HG02571 (cell line): ENCODE results near the gene MEIS2.
"Not testable (repeated sequence)": the region's sequence is repeated elsewhere in the genome, so short reads cannot be mapped to it uniquely, and the experiment has no call there.

Source experiments
- ATAC-seq: cut with Tn5 transposase; IDR thresholded peaks from one replicate; pipeline ENCODE4 v1.9.1; 2021; ENCODE audit warnings: mild to moderate bottlenecking, moderate library complexity; ENCODE audit not compliant: unreplicated experiment

MEIS2 gene

GRCh38 chr15:37010595-37010994 is 89.8 kb downstream of the MEIS2 start:
- no peak for ATAC-seq

GRCh38 chr15:37009288-37009687 is 91.1 kb downstream of the MEIS2 start:
- no peak for ATAC-seq

- ATAC-seq, result no peak
These were observed 92.1 kb downstream of the MEIS2 start for GRCh38 chr15:37008205-37008604.

DNA sequence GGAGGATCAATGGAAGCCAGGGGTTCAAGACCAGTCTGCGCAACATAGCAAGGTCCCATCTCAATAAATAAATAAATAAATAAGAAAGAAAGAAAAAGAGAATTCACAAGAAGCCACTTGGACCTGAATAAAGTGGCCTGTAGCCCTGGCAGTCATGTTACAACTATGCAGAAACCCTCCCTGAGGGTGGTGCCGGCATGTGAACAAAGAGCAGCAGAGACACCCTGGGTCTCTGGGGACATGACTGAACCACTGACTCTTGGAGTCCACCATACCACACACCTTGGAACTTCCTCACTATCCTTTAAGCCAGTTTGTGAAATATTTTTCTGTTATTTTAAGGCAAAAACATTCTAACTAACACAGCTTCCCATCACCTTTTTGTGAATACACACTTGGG is 93.0 kb downstream of the MEIS2 start:
- no peak for ATAC-seq

- ATAC-seq, result no peak
These were observed 95.2 kb downstream of the MEIS2 start for GRCh38 chr15:37004981-37005735.

GRCh38 chr15:37004373-37004869 is 95.9 kb downstream of the MEIS2 start:
- no peak for ATAC-seq

DNA sequence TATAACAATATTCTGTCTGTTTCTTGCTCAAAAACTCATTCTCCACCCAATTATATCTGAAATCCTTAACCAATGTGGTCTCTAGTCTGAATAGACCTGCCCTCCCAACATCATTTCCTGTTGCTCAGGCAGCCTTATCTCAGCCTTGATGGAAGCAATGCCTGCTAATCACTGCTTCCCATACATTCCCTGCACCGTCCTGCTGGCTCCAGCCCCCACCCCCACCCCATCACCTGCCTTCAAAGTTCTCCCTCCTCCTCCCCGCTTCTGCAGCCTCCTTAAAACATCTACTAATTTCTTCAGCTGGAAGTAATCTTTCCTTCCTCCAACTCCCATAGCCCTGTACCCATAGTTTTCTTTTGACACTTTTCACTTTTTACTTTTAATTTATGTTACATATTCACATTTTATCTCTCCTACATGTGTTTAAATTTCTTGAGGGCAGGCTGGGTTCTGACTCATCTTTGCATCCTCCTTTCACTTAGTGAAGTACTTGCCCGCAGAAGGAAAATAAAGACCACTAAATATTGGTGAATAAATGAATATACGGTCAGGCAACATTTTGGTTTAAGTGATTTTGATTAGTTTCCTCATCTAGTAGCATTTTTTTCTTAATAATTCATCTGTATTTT is 98.2 kb downstream of the MEIS2 start:
- no peak for ATAC-seq

GRCh38 chr15:37001417-37001816 is 98.9 kb downstream of the MEIS2 start:
- no peak for ATAC-seq

GRCh38 chr15:36999778-37000177 is 100.6 kb downstream of the MEIS2 start:
- no peak for ATAC-seq

DNA sequence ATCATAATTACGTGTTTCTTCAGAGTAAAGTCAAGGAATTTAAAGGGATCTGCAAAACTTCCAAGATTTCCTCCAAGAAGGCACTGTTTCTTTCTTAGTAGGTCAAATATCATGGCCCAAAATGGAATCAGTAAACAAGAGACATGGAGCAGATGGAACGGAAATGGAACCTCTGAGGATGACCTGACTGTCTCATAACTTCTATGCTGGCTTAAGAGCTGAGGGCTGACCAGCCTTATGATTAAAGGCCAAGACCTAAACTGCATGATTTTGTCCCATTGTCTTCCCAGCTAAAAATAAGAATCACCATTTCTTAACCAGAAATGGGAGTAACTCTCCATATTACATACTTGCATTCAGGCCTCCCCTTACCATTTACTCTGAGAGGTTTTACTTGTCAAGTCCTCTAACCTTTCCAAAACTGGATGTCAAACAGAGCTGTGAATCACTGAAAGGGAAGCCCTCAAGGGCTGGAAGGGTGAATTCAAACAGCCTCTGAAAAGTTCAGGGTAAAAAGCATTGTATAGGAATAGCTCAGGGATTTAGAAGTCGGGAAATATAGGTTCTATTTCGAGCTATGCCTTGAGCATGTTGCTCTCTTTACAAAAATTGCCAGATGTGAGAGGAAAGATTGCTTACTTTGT is 103.7 kb downstream of the MEIS2 start:
- ATAC-seq, result no peak

GRCh38 chr15:36996121-36996520 is 104.2 kb downstream of the MEIS2 start:
- no peak for ATAC-seq

DNA sequence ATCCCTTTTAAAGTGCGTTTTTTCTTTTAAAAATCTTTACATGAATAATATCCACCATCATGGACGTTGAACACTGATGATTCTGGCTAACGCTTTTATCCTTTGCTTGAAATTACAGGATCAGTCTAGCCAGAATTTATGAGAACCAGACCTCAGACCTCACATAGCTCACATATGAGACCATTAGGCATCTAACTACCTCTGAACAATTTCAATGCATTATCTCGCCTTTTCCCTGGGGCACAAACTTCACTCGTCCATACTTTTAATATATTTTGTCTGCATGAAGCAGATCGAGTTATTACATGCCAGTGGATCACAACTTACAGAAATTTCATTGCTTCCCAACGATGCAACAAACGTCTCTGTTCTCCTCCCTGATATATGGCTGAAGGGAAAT is 105.6 kb downstream of the MEIS2 start:
- ATAC-seq, result no peak

DNA sequence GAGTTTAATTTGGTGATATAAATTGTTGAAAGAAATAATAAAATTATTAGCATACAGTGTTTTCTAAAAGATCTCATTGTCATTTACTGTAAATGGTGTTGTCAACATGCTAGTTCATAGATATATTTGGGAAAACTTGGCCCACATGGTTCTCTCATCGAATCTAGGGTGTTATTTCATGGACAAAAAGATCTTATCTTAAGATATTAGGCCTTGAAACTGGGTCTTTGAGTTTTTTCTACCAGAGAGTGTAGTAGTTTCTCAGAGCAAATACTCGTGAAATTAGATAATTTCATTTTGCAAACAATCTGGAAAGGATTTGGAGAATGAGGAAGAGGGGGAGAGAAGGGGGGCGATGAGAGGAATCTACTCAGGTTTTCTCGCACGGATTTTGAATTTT is 107.9 kb downstream of the MEIS2 start:
- ATAC-seq, result no peak

DNA sequence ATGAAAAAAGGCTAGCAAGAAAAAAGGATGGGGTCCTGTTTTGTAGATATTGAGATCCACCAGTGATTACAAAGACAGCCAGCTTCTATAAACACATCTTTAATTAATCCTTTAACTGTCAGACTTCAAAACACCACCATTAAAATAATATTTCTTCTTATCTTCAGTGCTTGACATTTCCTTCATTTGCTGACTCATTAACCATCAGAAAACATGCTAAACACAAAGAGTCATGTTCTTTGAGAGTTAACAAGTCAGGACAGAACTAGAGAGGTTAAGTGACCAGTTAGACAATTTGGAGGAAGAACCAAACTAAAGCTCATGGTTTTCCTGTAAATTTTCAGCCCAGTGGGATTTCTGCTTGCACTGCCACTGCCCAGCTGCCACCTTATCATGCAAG is 111.4 kb downstream of the MEIS2 start:
- ATAC-seq, result no peak

GRCh38 chr15:36982430-36982829 is 117.9 kb downstream of the MEIS2 start:
- ATAC-seq, result no peak

DNA sequence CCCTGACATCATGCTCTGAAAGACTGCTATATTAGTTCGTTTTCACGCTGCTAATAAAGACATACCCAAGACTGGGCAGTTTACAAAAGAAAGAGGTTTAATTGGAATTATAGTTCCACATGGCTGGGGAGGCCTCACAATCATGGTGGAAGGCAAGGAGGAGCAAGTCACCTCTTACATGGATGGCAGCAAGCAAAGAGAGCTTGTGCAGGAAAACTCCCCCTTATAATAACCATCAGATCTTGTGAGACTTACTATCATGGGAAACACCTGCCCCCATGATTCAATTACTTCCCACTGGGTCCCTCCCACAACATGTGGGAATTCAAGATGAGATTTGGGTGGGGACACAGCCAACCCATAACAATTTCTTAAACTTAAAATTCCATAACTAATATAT is 120.1 kb downstream of the MEIS2 start:
- ATAC-seq, result not testable (repeated sequence)

GRCh38 chr15:36978625-36979024 is 121.7 kb downstream of the MEIS2 start:
- no peak for ATAC-seq

DNA sequence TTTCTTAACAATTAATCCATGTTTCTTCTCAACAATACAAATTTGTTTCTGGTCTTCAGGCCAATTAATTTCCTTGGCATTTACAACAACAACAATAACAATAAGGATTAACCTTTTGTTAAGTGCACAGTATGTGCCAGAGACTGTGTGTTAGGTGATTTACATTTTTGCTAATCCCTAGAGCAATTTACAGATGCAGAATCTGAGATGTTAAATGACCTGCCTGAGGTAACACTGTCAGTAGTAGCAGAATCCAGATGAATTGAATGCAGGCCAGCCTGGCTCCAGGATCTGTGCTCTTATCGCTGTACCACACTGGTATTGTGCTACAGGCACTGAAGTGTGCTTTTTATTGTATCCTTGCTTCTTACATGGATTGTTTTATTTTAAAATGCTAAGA is 122.2 kb downstream of the MEIS2 start:
- ATAC-seq, result no peak

- ATAC-seq, result no peak
These were observed 122.7 kb downstream of the MEIS2 start for GRCh38 chr15:36977659-36978058.

- ATAC-seq, result no peak
These were observed 127.6 kb downstream of the MEIS2 start for GRCh38 chr15:36972704-36973103.

- no peak for ATAC-seq
These were observed 129.8 kb downstream of the MEIS2 start for GRCh38 chr15:36970522-36970921.

- no peak for ATAC-seq
These were observed 132.4 kb downstream of the MEIS2 start for GRCh38 chr15:36967929-36968328.
